BJ (cell line): ENCODE data around the gene CTBP1. TPM values are rescaled to one million over a fixed set of nuclear protein-coding genes. Genes with fewer than 3 reads are reported as not detected.

Source experiments
- CTCF ChIA-PET: fragments of 350-600 bp; formaldehyde crosslinking; extraction: SDS; loops from one replicate; lab custom pipeline; 2021; ENCODE audit warnings: antibody characterized with exemption, inconsistent platforms; lab: Yijun Ruan, JAX
- POLR2A ChIA-PET: fragments of 300-600 bp; sonication (Branson Sonifier 250); formaldehyde crosslinking; extraction: SDS; loops from one replicate; lab custom pipeline; 2021; ENCODE audit warnings: antibody characterized with exemption; lab: Charles Lee
- DNase-seq: peaks from one replicate; pipeline ENCODE4 v3.0.0-alpha.2; 2011; ENCODE audit warnings: low read depth
- H3K27me3 ChIP-seq: 2 replicates; pipeline ENCODE4 v1.6.0; 2011; ENCODE audit warnings: low read length; ENCODE audit not compliant: control insufficient read depth, insufficient read depth
- H3K36me3 ChIP-seq: 2 replicates; pipeline ENCODE4 v1.5.1; 2011; ENCODE audit warnings: low read length; ENCODE audit not compliant: control insufficient read depth, insufficient read depth
- H3K4me3 ChIP-seq: 2 replicates; pipeline ENCODE4 v1.5.1; 2011; ENCODE audit warnings: low read depth, mild to moderate bottlenecking, control low read depth, low read length
- polyA plus RNA-seq: library from polyadenylated mRNA; depleted of rRNA; stranded (reverse); fragments of >200 nt; gene quantifications from 2 replicates; pipeline ENCODE4 v1.2.3, GENCODE V29; 2011
- TF ChIP-seq, protein P1 (sequence below): IDR thresholded peaks from 2 replicates; pipeline ENCODE4 v1.5.1; 2011; ENCODE audit warnings: low read depth, mild to moderate bottlenecking, control low read depth, inconsistent platforms, low read length, moderate library complexity; ENCODE audit not compliant: insufficient read depth

CTBP1 gene
- polyA plus RNA-seq, 1 experiment: 106 TPM

DNA sequence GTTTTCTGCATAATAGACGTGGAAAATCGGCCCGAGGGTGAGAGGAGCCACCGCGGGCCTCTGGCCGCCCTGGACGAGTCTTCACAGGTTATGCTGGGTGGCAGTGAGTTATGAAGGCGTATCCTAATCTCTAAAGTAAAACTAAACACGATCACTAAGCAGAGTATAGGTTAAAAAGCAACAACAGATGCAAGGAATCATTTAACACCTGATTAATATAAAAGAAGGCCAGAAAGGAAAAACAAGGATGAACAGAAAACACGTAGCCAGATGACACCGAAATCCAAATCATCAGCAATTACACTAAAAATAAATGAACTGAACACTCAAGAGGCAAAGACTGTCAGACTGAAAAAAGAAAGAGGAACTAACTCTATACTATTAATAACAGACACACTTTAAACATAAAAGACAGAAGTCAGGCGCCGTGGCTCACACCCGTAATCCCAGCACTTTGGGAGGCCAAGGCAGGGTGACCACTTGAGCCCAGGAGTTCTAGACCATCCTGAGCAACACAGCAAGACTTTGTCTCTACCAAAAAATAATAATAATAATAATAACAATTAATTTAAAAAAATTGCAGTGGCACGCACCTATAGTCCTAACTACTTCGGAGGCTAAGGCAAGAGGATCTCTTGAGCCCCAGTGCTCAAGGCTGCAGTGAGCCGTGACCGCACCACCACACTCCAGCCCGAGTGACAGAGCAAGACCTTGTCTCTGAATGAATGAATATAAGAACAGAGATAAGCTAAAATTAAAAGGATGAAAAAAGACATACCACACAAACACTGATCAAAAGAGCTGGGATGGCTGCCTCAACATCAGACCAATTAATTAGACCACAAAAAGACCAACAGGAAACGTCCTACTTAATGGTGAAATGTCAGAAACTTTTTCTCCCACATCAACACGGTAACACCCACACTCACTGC, 30.0 kb downstream of the CTBP1 start:
- ChIA-PET CTCF (interaction anchor here (1.3 kb wide), 1 partner anchor 52 kb away, joined by 3 read pairs; no protein-coding TSS in a partner anchor), POLR2A (no interaction called here)
- no peak for DNase-seq
- Histone ChIP-seq H3K4me3 (no peak overlapping the region), H3K36me3 (peaks cover 34% of the 10 kb centered on the region), H3K27me3 (no peaks in the 10 kb centered on the region)
- TF ChIP-seq, protein P1, sequence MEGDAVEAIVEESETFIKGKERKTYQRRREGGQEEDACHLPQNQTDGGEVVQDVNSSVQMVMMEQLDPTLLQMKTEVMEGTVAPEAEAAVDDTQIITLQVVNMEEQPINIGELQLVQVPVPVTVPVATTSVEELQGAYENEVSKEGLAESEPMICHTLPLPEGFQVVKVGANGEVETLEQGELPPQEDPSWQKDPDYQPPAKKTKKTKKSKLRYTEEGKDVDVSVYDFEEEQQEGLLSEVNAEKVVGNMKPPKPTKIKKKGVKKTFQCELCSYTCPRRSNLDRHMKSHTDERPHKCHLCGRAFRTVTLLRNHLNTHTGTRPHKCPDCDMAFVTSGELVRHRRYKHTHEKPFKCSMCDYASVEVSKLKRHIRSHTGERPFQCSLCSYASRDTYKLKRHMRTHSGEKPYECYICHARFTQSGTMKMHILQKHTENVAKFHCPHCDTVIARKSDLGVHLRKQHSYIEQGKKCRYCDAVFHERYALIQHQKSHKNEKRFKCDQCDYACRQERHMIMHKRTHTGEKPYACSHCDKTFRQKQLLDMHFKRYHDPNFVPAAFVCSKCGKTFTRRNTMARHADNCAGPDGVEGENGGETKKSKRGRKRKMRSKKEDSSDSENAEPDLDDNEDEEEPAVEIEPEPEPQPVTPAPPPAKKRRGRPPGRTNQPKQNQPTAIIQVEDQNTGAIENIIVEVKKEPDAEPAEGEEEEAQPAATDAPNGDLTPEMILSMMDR: no peak

- ChIA-PET POLR2A (no interaction called here), CTCF (no interaction called here)
- peaks cover 43% of the 10 kb centered on the region for H3K36me3 ChIP-seq
- H3K4me3 ChIP-seq: no peak overlapping the region
- TF ChIP-seq, protein P1: no peak
- DNase-seq: no peak
- no peaks in the 10 kb centered on the region for H3K27me3 ChIP-seq
These were observed 31.6 kb downstream of the CTBP1 start for GRCh38 chr4:1217366-1217765.

- peaks cover 43% of the 10 kb centered on the region for H3K36me3 ChIP-seq
- H3K4me3 ChIP-seq: no peak overlapping the region
- no peaks in the 10 kb centered on the region for H3K27me3 ChIP-seq
- ChIA-PET POLR2A (no interaction called here), CTCF (no interaction called here)
- TF ChIP-seq, protein P1: no peak
- DNase-seq: no peak
These were observed 32.0 kb downstream of the CTBP1 start for GRCh38 chr4:1216869-1217294.

GRCh38 chr4:1216076-1216614, 32.8 kb downstream of the CTBP1 start:
- peaks cover 44% of the 10 kb centered on the region for H3K36me3 ChIP-seq

More at GRCh38 chr4:1216076-1216614, 32.8 kb downstream of the CTBP1 start:
- no peak for DNase-seq
- no peak overlapping the region for H3K4me3 ChIP-seq
- TF ChIP-seq, protein P1: no peak
- POLR2A ChIA-PET: no interaction called here
- no peaks in the 10 kb centered on the region for H3K27me3 ChIP-seq
- CTCF ChIA-PET: no interaction called here
